Measurements from ENCODE around the gene DCAF16.
"Not testable (repeated sequence)": the region's sequence is repeated elsewhere in the genome, so short reads cannot be mapped to it uniquely, and the experiment has no call there.

Gene DCAF16

GRCh38 chr4:17810260-17811077 is at the start of gene DCAF16, which contains the start of gene NCAPG:
Gene DCAF16, minus strand, starts transcription at chr4:17810757. Its CDS starts 6,616 bp downstream, at chr4:17804141.
Gene NCAPG, plus strand, starts transcription at chr4:17810979. Its CDS starts 99 bp downstream, at chr4:17811078.
- peak; percentile 99 for DNase-seq

- DNase-seq: no peak
Observed at GRCh38 chr4:17859793-17860406, 49.3 kb upstream of the DCAF16 start.

GRCh38 chr4:17854036-17854435 is 43.5 kb upstream of the DCAF16 start:
- no peak for DNase-seq

- DNase-seq: no peak
Observed at GRCh38 chr4:17851959-17852358, 41.4 kb upstream of the DCAF16 start.

- not testable (repeated sequence) for DNase-seq
Observed at GRCh38 chr4:17850295-17850694, 39.7 kb upstream of the DCAF16 start.

GRCh38 chr4:17846266-17846665 is 35.7 kb upstream of the DCAF16 start:
- no peak for DNase-seq

- DNase-seq: no peak
Observed at GRCh38 chr4:17823871-17824669, 13.5 kb upstream of the DCAF16 start.

- no peak for DNase-seq
Observed at GRCh38 chr4:17817027-17817426, 6.5 kb upstream of the DCAF16 start.

GRCh38 chr4:17816142-17816541 is 5.6 kb upstream of the DCAF16 start:
- DNase-seq: no peak

- DNase-seq: no peak
Observed at GRCh38 chr4:17814140-17814539, 3.6 kb upstream of the DCAF16 start.

- DNase-seq: no peak
Observed at GRCh38 chr4:17812801-17813200, 2.2 kb upstream of the DCAF16 start.

- no peak for DNase-seq
Observed at GRCh38 chr4:17812125-17812524, 1.6 kb upstream of the DCAF16 start.

- no peak for DNase-seq
Observed at GRCh38 chr4:17811078-17811603, 584 bp upstream of the DCAF16 start.

- DNase-seq: no peak
Observed at GRCh38 chr4:17809667-17810066, 890 bp downstream of the DCAF16 start.

- no peak for DNase-seq
Observed at GRCh38 chr4:17807446-17807845, 3.1 kb downstream of the DCAF16 start.

GRCh38 chr4:17805580-17806155 is 4.9 kb downstream of the DCAF16 start:
- no peak for DNase-seq

GRCh38 chr4:17797808-17798207 is 12.7 kb downstream of the DCAF16 start:
- no peak for DNase-seq

GRCh38 chr4:17794730-17795129 is 15.8 kb downstream of the DCAF16 start:
- no peak for DNase-seq

- no peak for DNase-seq
Observed at GRCh38 chr4:17788956-17789355, 21.6 kb downstream of the DCAF16 start.

- DNase-seq: no peak
Observed at GRCh38 chr4:17787315-17787714, 23.2 kb downstream of the DCAF16 start.

- no peak for DNase-seq
Observed at GRCh38 chr4:17786567-17786966, 24.0 kb downstream of the DCAF16 start.

- DNase-seq: no peak
Observed at GRCh38 chr4:17785858-17786257, 24.7 kb downstream of the DCAF16 start.
